Activated CD4-positive, alpha-beta T cell treated with anti-CD3 and anti-CD28 coated beads, Interleukin-2, Interleukin-4, amounts not matched to agents 100 ng/mL and 50 ng/mL, durations not matched to agents 16 hours and 8 hours (primary cell): ENCODE measurements around the gene CYB5R2.

Source experiments
- DNase-seq: peaks from one replicate; pipeline ENCODE4 v3.0.0-alpha.2; 2020; ENCODE audit warnings: low spot score

CYB5R2 gene

GRCh38 chr11:7638710-7639642, 34.3 kb downstream of the CYB5R2 start:
- DNase-seq: no peak

GRCh38 chr11:7637447-7638157, 35.7 kb downstream of the CYB5R2 start:
- no peak for DNase-seq

- DNase-seq: no peak
These were observed 37.0 kb downstream of the CYB5R2 start for GRCh38 chr11:7636350-7636749.

- no peak for DNase-seq
These were observed 37.6 kb downstream of the CYB5R2 start for GRCh38 chr11:7635708-7636107.

GRCh38 chr11:7635137-7635536, 38.2 kb downstream of the CYB5R2 start:
- no peak for DNase-seq

- no peak for DNase-seq
These were observed 41.1 kb downstream of the CYB5R2 start for GRCh38 chr11:7632211-7632610.

- no peak for DNase-seq
These were observed 43.3 kb downstream of the CYB5R2 start for GRCh38 chr11:7630002-7630401.

- no peak for DNase-seq
These were observed 44.6 kb downstream of the CYB5R2 start for GRCh38 chr11:7628660-7629059.

GRCh38 chr11:7622721-7623120, 50.6 kb downstream of the CYB5R2 start:
- no peak for DNase-seq

GRCh38 chr11:7621554-7621953, 51.7 kb downstream of the CYB5R2 start:
- no peak for DNase-seq

- DNase-seq: no peak
These were observed 52.2 kb downstream of the CYB5R2 start for GRCh38 chr11:7621090-7621489.

- no peak for DNase-seq
These were observed 54.0 kb downstream of the CYB5R2 start for GRCh38 chr11:7619322-7619721.

- DNase-seq: no peak
These were observed 56.3 kb downstream of the CYB5R2 start for GRCh38 chr11:7617032-7617431.
